ENCODE data around the gene ZNF664. TPM values are rescaled to one million over a fixed set of nuclear protein-coding genes. Genes with fewer than 3 reads are reported as not detected.
A peak's percentile ranks its signal among the peaks of the same experiment; 100 is the strongest.

The ZNF664 gene
- total RNA-seq, 8 experiments from 2014 or later: 81.1 to 151 (median 116) TPM

GRCh38 chr12:124002654-124003053 lies 29.6 kb downstream of the ZNF664 start:
- H3K4me3 ChIP-seq: no peak overlapping the region
- in situ Hi-C loops (cut with MboI; ENCODE audit: low pct_unique_long_range_greater_than_20kb in 2 of 9, low sequenced_read_pairs in 9 of 9, unreplicated experiment in 9 of 9): no loop called here
- H3K4me1 ChIP-seq (replicated peaks in 1 of 2): peaks cover 18 to 23% of the 10 kb centered on the region in 2 donors
- peak in 1 of 8 experiments; percentile 9 for ATAC-seq (replicated peaks in 6 of 8)
- no peak overlapping the region for H3K27ac ChIP-seq
- WGBS, 10 experiments: 71 to 100% (median 100%) methylated on average over 1 to 2 of the region's 2 CpGs; no CpG with 5 or more reads in 3 of the 10 experiments

- Histone ChIP-seq H3K4me1 (replicated peaks in 1 of 2) (peaks cover 22 to 26% of the 10 kb centered on the region in 2 donors), H3K4me3 (no peak overlapping the region), H3K27ac (no peak overlapping the region)
- no peak for ATAC-seq (replicated peaks in 6 of 8)
- in situ Hi-C loops (cut with MboI; ENCODE audit: low pct_unique_long_range_greater_than_20kb in 2 of 9, low sequenced_read_pairs in 9 of 9, unreplicated experiment in 9 of 9): no loop called here
- 80 to 100% (median 99%) methylated on average over 1 to 9 of the region's 9 CpGs; no CpG with 5 or more reads in 4 of the 10 experiments for WGBS, 10 experiments
Measured at GRCh38 chr12:124004233-124004875, 31.3 kb downstream of the ZNF664 start.

DNA sequence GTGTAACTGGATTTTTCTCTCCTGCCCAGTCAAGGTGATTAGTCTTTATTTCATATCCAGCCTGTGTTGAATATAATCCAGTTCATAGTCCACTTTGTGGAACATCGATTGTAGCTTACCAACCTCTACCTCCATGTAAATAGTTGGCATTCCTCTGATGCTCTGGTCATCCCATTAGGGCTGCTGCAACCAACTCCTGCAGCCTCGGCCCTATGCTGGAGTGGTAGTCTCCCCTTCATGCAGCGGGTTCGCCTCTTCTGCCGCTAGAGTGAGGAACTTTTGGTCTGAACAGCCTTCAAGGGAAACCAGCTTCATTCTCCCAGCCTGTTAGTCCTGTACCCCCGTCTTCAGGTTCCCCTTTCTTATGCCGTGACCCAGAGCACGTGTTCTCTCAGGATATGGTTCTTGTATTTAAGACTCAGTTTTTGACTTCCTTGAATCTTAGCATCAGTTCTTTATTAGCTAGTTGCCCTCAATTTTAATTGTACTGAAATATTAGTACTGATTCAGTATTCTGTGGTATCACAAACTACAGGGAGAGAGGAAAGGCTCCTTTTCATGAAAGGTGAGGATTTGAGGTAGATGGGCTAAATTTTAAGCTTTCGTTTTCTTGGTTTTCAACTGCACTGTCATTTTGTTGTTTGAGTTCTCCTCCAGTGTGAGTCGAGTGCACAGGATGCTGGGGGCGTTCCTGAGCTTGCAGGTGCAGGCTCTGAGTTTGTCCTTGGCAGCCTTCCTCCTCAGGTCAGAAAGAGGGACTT lies 33.2 kb downstream of the ZNF664 start:
- Histone ChIP-seq H3K27ac (no peak overlapping the region), H3K4me1 (replicated peaks in 1 of 2) (peaks cover 20 to 26% of the 10 kb centered on the region in 2 donors), H3K4me3 (no peak overlapping the region)
- ATAC-seq (replicated peaks in 6 of 8): peak in 1 of 8 experiments; percentile 12
- in situ Hi-C loops (cut with MboI; ENCODE audit: low pct_unique_long_range_greater_than_20kb in 2 of 9, low sequenced_read_pairs in 9 of 9, unreplicated experiment in 9 of 9): no loop called here
- WGBS, 10 experiments: 71 to 100% (median 86%) methylated on average over 2 to 9 of the region's 11 CpGs; no CpG with 5 or more reads in 3 of the 10 experiments

GRCh38 chr12:124006846-124007713 lies 34.1 kb downstream of the ZNF664 start:
- ATAC-seq (replicated peaks in 6 of 8): peak in 5 of 8 experiments; percentile 37 to 72 (median 58)
- WGBS, 10 experiments: 42 to 100% (median 80%) methylated on average over 2 to 12 of the region's 14 CpGs
- in situ Hi-C loops (cut with MboI; ENCODE audit: low pct_unique_long_range_greater_than_20kb in 2 of 9, low sequenced_read_pairs in 9 of 9, unreplicated experiment in 9 of 9): no loop called here
- Histone ChIP-seq H3K4me1 (replicated peaks in 1 of 2) (peaks cover 20 to 26% of the 10 kb centered on the region in 2 donors), H3K4me3 (no peak overlapping the region), H3K27ac (peak overlapping the region in 1 of 2 donors; percentile 3)

- in situ Hi-C loops (cut with MboI; ENCODE audit: low pct_unique_long_range_greater_than_20kb in 2 of 9, low sequenced_read_pairs in 9 of 9, unreplicated experiment in 9 of 9): no loop called here
- ATAC-seq (replicated peaks in 6 of 8): peak; percentile 32 to 92 (median 60)
- Histone ChIP-seq H3K4me3 (no peak overlapping the region), H3K27ac (no peak overlapping the region), H3K4me1 (replicated peaks in 1 of 2) (peaks cover 20 to 26% of the 10 kb centered on the region in 2 donors)
- 37 to 86% (median 62%) methylated on average over 3 to 9 of the region's 9 CpGs for WGBS, 10 experiments
Measured at GRCh38 chr12:124007826-124008570, 35.0 kb downstream of the ZNF664 start.

- in situ Hi-C loops (cut with MboI; ENCODE audit: low pct_unique_long_range_greater_than_20kb in 2 of 9, low sequenced_read_pairs in 9 of 9, unreplicated experiment in 9 of 9): no loop called here
- WGBS, 10 experiments: 47 to 100% (median 78%) methylated on average over 1 to 3 of the region's 3 CpGs; no CpG with 5 or more reads in 2 of the 10 experiments
- no peak overlapping the region for H3K27ac ChIP-seq
Measured at GRCh38 chr12:124008595-124008994, 35.6 kb downstream of the ZNF664 start.

GRCh38 chr12:124009781-124010180 lies 36.8 kb downstream of the ZNF664 start:
- Histone ChIP-seq H3K4me3 (no peak overlapping the region), H3K4me1 (replicated peaks in 1 of 2) (peaks cover 20 to 26% of the 10 kb centered on the region in 2 donors), H3K27ac (no peak overlapping the region)
- in situ Hi-C loops (cut with MboI; ENCODE audit: low pct_unique_long_range_greater_than_20kb in 2 of 9, low sequenced_read_pairs in 9 of 9, unreplicated experiment in 9 of 9): no loop called here
- WGBS, 10 experiments: 84 to 100% (median 94%) methylated on average over 3 to 6 of the region's 6 CpGs
- ATAC-seq (replicated peaks in 6 of 8): no peak

More at GRCh38 chr12:124008595-124008994, 35.6 kb downstream of the ZNF664 start:
- peaks cover 20 to 26% of the 10 kb centered on the region in 2 donors for H3K4me1 ChIP-seq (replicated peaks in 1 of 2)
- ATAC-seq (replicated peaks in 6 of 8): no peak
- H3K4me3 ChIP-seq: no peak overlapping the region

DNA sequence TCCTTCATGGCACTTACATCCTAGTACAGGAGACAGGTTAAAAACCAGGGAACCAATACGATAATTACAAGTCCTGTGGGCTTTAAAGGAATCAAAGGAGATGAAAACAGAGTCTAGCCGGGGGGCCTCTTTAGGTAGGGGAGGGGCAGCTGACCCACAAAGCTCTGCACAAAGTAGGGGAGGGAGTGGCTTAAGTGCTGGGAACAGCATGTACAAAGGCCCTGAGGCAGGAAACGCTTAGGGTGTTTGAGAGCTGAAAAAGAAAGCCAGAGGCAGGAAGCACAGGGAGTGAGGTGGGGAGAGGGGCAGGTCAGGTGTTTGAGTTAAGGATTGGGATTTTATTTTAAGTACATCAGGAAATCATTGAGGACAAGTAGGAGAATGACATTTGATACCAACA lies 37.7 kb downstream of the ZNF664 start:
- H3K4me1 ChIP-seq (replicated peaks in 1 of 2): peaks cover 20 to 26% of the 10 kb centered on the region in 2 donors
- in situ Hi-C loops (cut with MboI; ENCODE audit: low pct_unique_long_range_greater_than_20kb in 2 of 9, low sequenced_read_pairs in 9 of 9, unreplicated experiment in 9 of 9): no loop called here
- no peak for ATAC-seq (replicated peaks in 6 of 8)
- no peak overlapping the region for H3K27ac ChIP-seq
- WGBS, 10 experiments: 73 to 100% (median 95%) methylated on average over 1 to 3 of the region's 3 CpGs; no CpG with 5 or more reads in 4 of the 10 experiments
- no peak overlapping the region for H3K4me3 ChIP-seq

DNA sequence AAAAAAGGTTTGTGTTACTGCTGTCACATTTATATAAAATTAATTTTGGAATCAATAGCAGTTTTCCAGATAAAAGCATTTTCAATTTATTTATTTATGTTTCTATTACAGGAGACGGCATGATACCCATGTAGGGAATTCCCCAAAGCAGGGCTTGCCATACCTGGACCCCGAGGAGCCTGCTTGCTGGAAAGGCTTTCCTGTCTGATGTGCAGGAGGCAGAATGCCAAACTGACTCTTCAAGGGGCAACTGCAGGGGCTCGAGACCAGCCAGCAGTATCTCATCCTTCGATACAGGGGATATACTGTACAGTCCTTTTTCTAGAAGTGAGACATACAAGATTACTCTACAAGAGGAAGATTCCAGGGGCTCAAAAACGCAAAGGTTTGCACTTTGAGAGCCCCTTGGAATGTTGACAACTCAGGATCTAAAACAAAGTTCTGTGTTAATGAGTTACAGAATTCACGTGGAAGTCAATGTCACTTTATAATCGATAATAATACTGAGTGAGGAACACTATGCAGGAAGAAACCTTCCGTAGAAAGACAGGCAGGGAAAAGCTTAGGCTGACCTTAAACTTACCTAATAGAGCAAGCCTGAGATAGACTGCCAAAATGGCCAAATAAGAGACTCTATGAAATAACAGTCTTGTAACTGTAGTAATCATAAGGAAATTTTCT lies 38.6 kb downstream of the ZNF664 start:
- H3K4me3 ChIP-seq: no peak overlapping the region
- H3K4me1 ChIP-seq (replicated peaks in 1 of 2): peaks cover 20 to 21% of the 10 kb centered on the region in 2 donors
- in situ Hi-C loops (cut with MboI; ENCODE audit: low pct_unique_long_range_greater_than_20kb in 2 of 9, low sequenced_read_pairs in 9 of 9, unreplicated experiment in 9 of 9): no loop called here
- 56 to 98% (median 87%) methylated on average over 3 to 8 of the region's 8 CpGs; no CpG with 5 or more reads in 1 of the 10 experiments for WGBS, 10 experiments
- no peak overlapping the region for H3K27ac ChIP-seq
- no peak for ATAC-seq (replicated peaks in 6 of 8)

GRCh38 chr12:124013073-124013472 lies 40.1 kb downstream of the ZNF664 start:
- Histone ChIP-seq H3K4me3 (no peak overlapping the region), H3K27ac (no peak overlapping the region), H3K4me1 (replicated peaks in 1 of 2) (peaks cover 6 to 7% of the 10 kb centered on the region in 2 donors)
- in situ Hi-C loops (cut with MboI; ENCODE audit: low pct_unique_long_range_greater_than_20kb in 2 of 9, low sequenced_read_pairs in 9 of 9, unreplicated experiment in 9 of 9): no loop called here
- ATAC-seq (replicated peaks in 6 of 8): no peak
- 61 to 100% (median 92%) methylated on average over 1 to 7 of the region's 7 CpGs; no CpG with 5 or more reads in 2 of the 10 experiments for WGBS, 10 experiments

DNA sequence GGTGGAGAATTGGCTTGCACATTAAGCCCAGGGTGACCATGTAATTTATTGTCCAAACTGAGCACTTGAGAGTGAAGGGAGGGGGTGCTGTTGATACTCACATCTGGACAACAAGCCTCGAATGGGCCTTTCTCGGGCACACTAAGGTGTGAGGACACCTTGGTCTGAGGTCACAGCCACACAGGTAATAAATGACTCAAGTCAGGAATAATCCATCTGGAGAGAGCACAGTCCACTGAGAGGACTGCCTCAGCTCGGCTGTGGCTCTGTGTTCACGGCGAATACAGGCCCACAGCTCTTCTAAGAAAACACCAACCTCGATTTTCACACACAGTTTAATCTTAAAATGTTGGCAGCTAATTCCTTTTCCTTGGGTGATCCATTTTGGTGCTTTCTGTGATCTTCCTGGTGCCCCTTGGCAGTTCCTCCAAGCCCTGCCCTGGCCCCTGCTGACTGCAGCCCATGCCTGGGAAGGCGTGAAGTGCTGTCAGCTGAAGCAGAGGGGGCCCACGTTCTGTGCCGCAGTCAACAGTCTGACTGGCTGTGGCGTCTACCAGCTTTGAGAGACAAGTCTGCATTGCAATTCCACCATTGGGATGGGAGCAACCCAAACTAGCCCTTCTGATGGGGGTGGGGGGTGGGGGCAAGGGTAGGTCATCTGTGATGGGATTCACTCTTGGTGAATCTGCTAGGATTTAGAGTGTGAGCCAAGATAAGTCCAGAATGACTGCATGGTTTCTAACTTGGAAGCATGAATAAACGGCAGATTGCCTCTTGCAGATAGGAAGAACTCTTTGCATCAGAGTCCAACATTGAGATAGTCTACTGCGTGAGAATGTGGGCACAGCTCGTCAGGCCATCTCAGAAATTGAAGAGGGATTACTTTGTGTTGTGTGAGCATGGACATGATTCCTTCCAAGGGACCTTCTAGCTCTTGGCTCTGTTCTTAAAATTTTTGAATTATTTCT lies 42.8 kb downstream of the ZNF664 start:
- ATAC-seq (replicated peaks in 6 of 8): no peak

More for the DNA sequence above, 42.8 kb downstream of the ZNF664 start:
- in situ Hi-C loops (cut with MboI; ENCODE audit: low pct_unique_long_range_greater_than_20kb in 2 of 9, low sequenced_read_pairs in 9 of 9, unreplicated experiment in 9 of 9): no loop called here
- Histone ChIP-seq H3K4me3 (no peak overlapping the region), H3K27ac (no peak overlapping the region), H3K4me1 (replicated peaks in 1 of 2) (no peaks in the 10 kb centered on the region)
- WGBS, 10 experiments: 73 to 100% (median 97%) methylated on average over 2 to 12 of the region's 13 CpGs; no CpG with 5 or more reads in 2 of the 10 experiments

Data from motor neuron (in vitro differentiated cells).